Right lobe of liver (tissue), 4 donors: Measurements from ENCODE around the gene SRSF2.

Source experiments
- CTCF ChIP-seq, 4 donors: fragments of 200-600 bp in 3 of 4; fragments of 450-650 bp in 1 of 4; IDR thresholded peaks; one replicate each; pipeline versions ENCODE4 v1.5.1 to v1.8.0; 2016 to 2022; ENCODE audit warnings: antibody characterized with exemption in 4 of 4, mild to moderate bottlenecking in 2 of 4
- POLR2A ChIP-seq: fragments of 450-650 bp; IDR thresholded peaks from one replicate; pipeline ENCODE4 v1.6.1; 2017; ENCODE audit warnings: antibody characterized with exemption, mild to moderate bottlenecking
- donor health status: DM: no; HTN: no; CAD: no.
- donor health status: DM: no; HTN: no; CAD: no.
- donor health status: DM: no; HTN: yes; CAD: no.

DNA sequence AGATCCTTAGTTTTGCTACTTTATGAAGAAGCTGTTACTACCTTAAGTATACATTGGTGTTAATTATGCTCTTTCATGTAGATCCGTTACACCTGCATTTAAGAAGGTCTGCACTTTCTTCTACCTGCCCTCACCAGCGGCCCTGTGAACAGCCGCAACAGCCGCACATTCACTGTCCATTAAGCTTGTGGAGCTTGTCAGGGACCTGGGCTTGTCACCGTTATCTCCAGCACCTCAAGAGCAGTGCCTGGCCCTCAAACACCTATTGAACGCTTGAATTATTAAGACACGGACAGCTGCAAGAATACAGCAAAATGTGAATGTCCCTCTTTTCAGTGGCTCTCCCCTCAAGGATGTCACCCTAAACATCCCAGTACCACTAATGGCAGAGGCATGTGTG lies 23.4 kb downstream of the SRSF2 start:
- TF ChIP-seq CTCF (IDR thresholded peaks at IDR 0.05) (no peak), POLR2A (no peak)
